Activated T-cell treated with anti-CD3 and anti-CD28 coated beads, Interleukin-2, amount 50 U/mL, for 48 hours (primary cell): ENCODE measurements around the gene ATP6V1F.
A peak's percentile ranks its signal among the peaks of the same experiment; 100 is the strongest.

Experiments used
- DNase-seq, 2 experiments: peaks; one replicate each; pipeline ENCODE4 v3.0.0-alpha.2; 2020

ATP6V1F gene

GRCh38 chr7:128869138-128869943 is 6.7 kb downstream of the ATP6V1F start:
- peak; percentile 61 to 77 for DNase-seq

GRCh38 chr7:128869944-128870285 is 7.3 kb downstream of the ATP6V1F start:
- DNase-seq, result peak; percentile 43 to 56

- no peak for DNase-seq
Observed at GRCh38 chr7:128871050-128871449, 8.4 kb downstream of the ATP6V1F start.

GRCh38 chr7:128872394-128872824 is 9.8 kb downstream of the ATP6V1F start:
- no peak for DNase-seq

GRCh38 chr7:128873234-128873633 is 10.6 kb downstream of the ATP6V1F start:
- no peak for DNase-seq

GRCh38 chr7:128874140-128875031 is 11.7 kb downstream of the ATP6V1F start:
- DNase-seq, result no peak

GRCh38 chr7:128875523-128875948 is 12.9 kb downstream of the ATP6V1F start:
- DNase-seq, result no peak

GRCh38 chr7:128876127-128876526 is 13.5 kb downstream of the ATP6V1F start:
- no peak for DNase-seq

GRCh38 chr7:128876586-128876977 is 13.9 kb downstream of the ATP6V1F start:
- DNase-seq, result no peak

- no peak for DNase-seq
Observed at GRCh38 chr7:128876978-128877755, 14.5 kb downstream of the ATP6V1F start.

GRCh38 chr7:128877756-128878120 is 15.1 kb downstream of the ATP6V1F start:
- DNase-seq, result no peak

GRCh38 chr7:128878226-128879105 is 15.8 kb downstream of the ATP6V1F start:
- no peak for DNase-seq

- no peak for DNase-seq
Observed at GRCh38 chr7:128879461-128879938, 16.8 kb downstream of the ATP6V1F start.

GRCh38 chr7:128879939-128880746 is 17.5 kb downstream of the ATP6V1F start:
- DNase-seq, result no peak

GRCh38 chr7:128880791-128881457 is 18.3 kb downstream of the ATP6V1F start:
- no peak for DNase-seq

- no peak for DNase-seq
Observed at GRCh38 chr7:128881458-128882125, 18.9 kb downstream of the ATP6V1F start.

- DNase-seq, result no peak
Observed at GRCh38 chr7:128882134-128882533, 19.5 kb downstream of the ATP6V1F start.

- DNase-seq, result peak; percentile 91 to 92
Observed at GRCh38 chr7:128883622-128884448, 21.2 kb downstream of the ATP6V1F start.
